Endodermal cell (in vitro differentiated cells): Measurements from ENCODE around the gene CXCL6. TPM values are rescaled to one million over a fixed set of nuclear protein-coding genes. Genes with fewer than 3 reads are reported as not detected.

ENCODE experiments used
- DNase-seq: peaks from one replicate; pipeline ENCODE4 v3.0.0-alpha.2; 2017
- H3K27ac ChIP-seq: 2 replicates; pipeline ENCODE4 v1.5.1; 2013; ENCODE audit warnings: mild to moderate bottlenecking, low read depth, low read length, moderate library complexity
- H3K27me3 ChIP-seq: 2 replicates; pipeline ENCODE4 v1.6.1; 2013; ENCODE audit warnings: mild to moderate bottlenecking, low read length, moderate library complexity; ENCODE audit not compliant: insufficient read depth, control insufficient read depth, poor library complexity, severe bottlenecking
- H3K36me3 ChIP-seq: 2 replicates; pipeline ENCODE4 v1.7.0; 2013; ENCODE audit warnings: mild to moderate bottlenecking, low read length, moderate library complexity; ENCODE audit not compliant: control insufficient read depth, insufficient read depth
- H3K4me1 ChIP-seq: one replicate; pipeline ENCODE4 v1.7.0; 2013; ENCODE audit warnings: low read length; ENCODE audit not compliant: control insufficient read depth, insufficient read depth
- H3K4me3 ChIP-seq: 2 replicates; pipeline ENCODE4 v1.5.1; 2013; ENCODE audit warnings: mild to moderate bottlenecking, low read length, moderate library complexity
- H3K9ac ChIP-seq: 2 replicates; pipeline ENCODE4 v1.6.1; 2013; ENCODE audit warnings: mild to moderate bottlenecking, low read length, moderate library complexity; ENCODE audit not compliant: poor library complexity, severe bottlenecking; ENCODE audit errors: extremely low read depth
- H3K9me3 ChIP-seq: 2 replicates; pipeline ENCODE4 v1.6.1; 2013; ENCODE audit warnings: mild to moderate bottlenecking, low read length, moderate library complexity; ENCODE audit not compliant: control insufficient read depth
- H3K27ac Mint-ChIP-seq: 2 replicates; pipeline ENCODE4 v1.8.0; 2020; ENCODE audit warnings: mixed read lengths
- H3K27me3 Mint-ChIP-seq: 2 replicates; pipeline ENCODE4 v1.8.0; 2021; ENCODE audit warnings: mild to moderate bottlenecking, mixed read lengths; ENCODE audit not compliant: insufficient read depth
- H3K36me3 Mint-ChIP-seq: 2 replicates; pipeline ENCODE4 v1.8.0; 2020; ENCODE audit warnings: low read depth, mixed read lengths
- H3K4me1 Mint-ChIP-seq: 2 replicates; pipeline ENCODE4 v1.8.0; 2020; ENCODE audit warnings: mixed read lengths
- H3K4me3 Mint-ChIP-seq: 2 replicates; pipeline ENCODE4 v1.8.0; 2020; ENCODE audit warnings: mild to moderate bottlenecking, moderate library complexity, mixed read lengths
- H3K9me3 Mint-ChIP-seq: 2 replicates; pipeline ENCODE4 v1.8.0; 2020; ENCODE audit warnings: mild to moderate bottlenecking, mixed read lengths
- CTCF ChIP-seq: fragments of 200-600 bp; sonication (generic); conservative IDR thresholded peaks from 2 replicates; pipeline ENCODE4 v1.5.0; 2021; ENCODE audit warnings: antibody characterized with exemption, mild to moderate bottlenecking
- WGBS, 2 experiments: methylation state at CpG; one replicate each; pipeline versions ENCODE4 v1.1.5 to v1.1.7; 2013; ENCODE audit warnings: missing lambda C conversion rate in 2 of 2, mixed read lengths in 1 of 2; ENCODE audit not compliant: insufficient coverage in 1 of 2, insufficient read length in 1 of 2; 5-methylcytosine and 5-hydroxymethylcytosine counted together
- total RNA-seq, 2 donors: library from RNA; stranded (reverse); fragmentation: NEBNext Ultra II Directional in 1 of 2; extraction: Animal tissue kit (Norgen Biotek cat#: 25700) in 1 of 2; gene quantifications; 2 replicates in 1 of 2; 3 replicates in 1 of 2; pipeline ENCODE4 v1.2.1, GENCODE V29; 2021

CXCL6 gene
- total RNA-seq, 2 donors from 2014 or later, result 0.46 to 1.2 TPM

GRCh38 chr4:73875401-73875800, 38.9 kb downstream of the CXCL6 start:
- no peaks in the 10 kb centered on the region for H3K9me3 ChIP-seq
- DNase-seq, result no peak
- no peak overlapping the region for H3K27ac Mint-ChIP-seq
- H3K4me3 Mint-ChIP-seq, result no peak overlapping the region
- 83% methylated on average over 1 of the region's 1 CpG; no CpG with 5 or more reads in 1 of the 2 experiments for WGBS, 2 experiments
- peaks cover 28% of the 10 kb centered on the region for H3K27me3 Mint-ChIP-seq
- no peak for TF ChIP-seq CTCF
- no peak overlapping the region for H3K27ac ChIP-seq
- H3K4me1 Mint-ChIP-seq, result no peaks in the 10 kb centered on the region
- no peaks in the 10 kb centered on the region for H3K9me3 Mint-ChIP-seq
- H3K4me1 ChIP-seq, result no peaks in the 10 kb centered on the region
- H3K4me3 ChIP-seq, result no peak overlapping the region
- no peaks in the 10 kb centered on the region for H3K36me3 Mint-ChIP-seq
- H3K9ac ChIP-seq, result no peak overlapping the region
- H3K36me3 ChIP-seq, result no peaks in the 10 kb centered on the region
- peaks cover 4% of the 10 kb centered on the region for H3K27me3 ChIP-seq

DNA sequence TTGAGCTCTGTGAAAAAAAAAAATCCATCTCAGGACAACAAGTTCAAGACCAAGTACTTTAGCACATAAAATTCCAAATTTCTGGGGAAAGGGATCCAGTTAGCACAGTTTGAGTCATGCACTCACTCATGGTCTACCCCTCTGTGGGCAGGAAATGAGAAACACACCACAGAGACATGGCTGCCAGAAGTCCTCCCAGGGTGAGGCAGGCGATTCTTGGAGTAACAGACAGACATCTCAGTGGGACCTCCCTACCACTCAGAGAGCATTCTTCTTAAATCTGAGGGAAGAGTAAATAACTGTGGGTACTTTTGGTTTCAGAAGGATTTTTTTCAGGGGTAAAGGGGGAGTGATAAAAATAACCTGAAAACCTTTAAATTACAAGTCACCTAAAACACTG, 46.8 kb downstream of the CXCL6 start:
- no peaks in the 10 kb centered on the region for H3K4me1 ChIP-seq
- no peaks in the 10 kb centered on the region for H3K36me3 ChIP-seq
- Mint-ChIP-seq H3K27me3 (no peaks in the 10 kb centered on the region), H3K4me1 (peaks cover 3% of the 10 kb centered on the region), H3K9me3 (no peaks in the 10 kb centered on the region), H3K27ac (no peak overlapping the region), H3K36me3 (no peaks in the 10 kb centered on the region), H3K4me3 (no peak overlapping the region)
- H3K9ac ChIP-seq, result no peak overlapping the region
- no peaks in the 10 kb centered on the region for H3K27me3 ChIP-seq
- no peak overlapping the region for H3K4me3 ChIP-seq
- DNase-seq, result no peak
- TF ChIP-seq CTCF, result no peak
- no peak overlapping the region for H3K27ac ChIP-seq
- WGBS, 2 experiments, result 92% methylated on average over 1 of the region's 1 CpG; no CpG with 5 or more reads in 1 of the 2 experiments
- H3K9me3 ChIP-seq, result no peaks in the 10 kb centered on the region

DNA sequence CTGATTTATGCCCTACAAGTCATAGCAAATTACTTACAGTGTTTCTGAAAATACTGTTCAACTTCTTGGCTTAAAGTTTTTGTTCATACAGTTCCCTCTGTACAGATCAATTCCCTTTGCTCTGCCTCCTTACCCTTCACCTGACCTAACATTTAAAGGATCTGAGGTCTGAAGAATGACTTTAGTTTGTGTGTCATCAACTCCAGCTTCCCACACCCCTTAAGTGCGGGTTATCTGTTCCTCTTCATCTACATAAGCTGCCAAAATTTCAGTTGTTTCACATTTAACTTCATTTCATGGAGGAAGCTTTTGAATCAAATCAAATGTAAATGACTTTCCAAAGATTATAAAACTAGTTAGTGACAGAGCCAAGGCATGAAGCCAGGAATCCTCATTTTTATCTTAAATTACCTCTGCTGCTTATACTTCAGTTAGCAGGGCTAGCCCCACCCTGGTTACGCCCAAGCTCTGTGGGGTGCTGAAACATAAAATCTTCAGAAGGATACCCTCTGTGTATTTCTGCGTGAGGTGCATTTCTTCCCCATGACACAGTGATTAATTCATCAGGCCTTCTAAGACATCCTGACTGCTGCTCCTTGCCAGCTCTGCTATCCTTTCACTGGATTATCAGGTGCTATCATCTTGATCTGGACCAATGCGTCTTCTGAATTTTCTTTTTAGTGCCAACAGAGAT, 49.2 kb downstream of the CXCL6 start:
- DNase-seq, result no peak
- Mint-ChIP-seq H3K27ac (no peak overlapping the region), H3K36me3 (no peaks in the 10 kb centered on the region), H3K4me1 (no peaks in the 10 kb centered on the region), H3K9me3 (no peaks in the 10 kb centered on the region), H3K27me3 (no peaks in the 10 kb centered on the region), H3K4me3 (no peak overlapping the region)
- Histone ChIP-seq H3K4me1 (no peaks in the 10 kb centered on the region), H3K4me3 (no peak overlapping the region), H3K27ac (no peak overlapping the region), H3K9me3 (no peaks in the 10 kb centered on the region), H3K27me3 (no peaks in the 10 kb centered on the region), H3K36me3 (no peaks in the 10 kb centered on the region), H3K9ac (no peak overlapping the region)
- WGBS, 2 experiments, result 87 to 97% methylated on average over 3 to 4 of the region's 4 CpGs
- no peak for TF ChIP-seq CTCF

Other genes with a start within 250 kb of the CXCL6 start
- 1 to 10 TPM; 1.2 to 3.9 TPM for gene RASSF6, start 216.2 kb upstream of the CXCL6 start, total RNA-seq
- not detected for gene CXCL8, start 96.1 kb upstream of the CXCL6 start, total RNA-seq
- not detected for gene PF4V1, start 16.6 kb downstream of the CXCL6 start, total RNA-seq
- under 1 TPM in 1 of 2 donors, not detected in 1; 0.24 TPM for gene CXCL1, start 32.7 kb downstream of the CXCL6 start, total RNA-seq
- 1 to 10 TPM in 1 of 2 donors, not detected in 1; 3.4 TPM for gene PF4, start 145.3 kb downstream of the CXCL6 start, total RNA-seq
- gene PPBP, start 151.5 kb downstream of the CXCL6 start, total RNA-seq, result not detected
- gene CXCL5, start 162.0 kb downstream of the CXCL6 start, total RNA-seq, result 10 to 100 TPM in 1 of 2 donors, under 1 TPM in 1; 0.73 to 10.7 TPM
- gene CXCL3, start 202.0 kb downstream of the CXCL6 start, total RNA-seq, result 1 to 10 TPM; 2.9 TPM